GM04503 (cell line): ENCODE data around the gene DNAJB8.

ENCODE experiments used
- DNase-seq: peaks from one replicate; pipeline ENCODE4 v3.0.0-alpha.2; 2012; ENCODE audit warnings: low read depth

DNAJB8 gene

DNA sequence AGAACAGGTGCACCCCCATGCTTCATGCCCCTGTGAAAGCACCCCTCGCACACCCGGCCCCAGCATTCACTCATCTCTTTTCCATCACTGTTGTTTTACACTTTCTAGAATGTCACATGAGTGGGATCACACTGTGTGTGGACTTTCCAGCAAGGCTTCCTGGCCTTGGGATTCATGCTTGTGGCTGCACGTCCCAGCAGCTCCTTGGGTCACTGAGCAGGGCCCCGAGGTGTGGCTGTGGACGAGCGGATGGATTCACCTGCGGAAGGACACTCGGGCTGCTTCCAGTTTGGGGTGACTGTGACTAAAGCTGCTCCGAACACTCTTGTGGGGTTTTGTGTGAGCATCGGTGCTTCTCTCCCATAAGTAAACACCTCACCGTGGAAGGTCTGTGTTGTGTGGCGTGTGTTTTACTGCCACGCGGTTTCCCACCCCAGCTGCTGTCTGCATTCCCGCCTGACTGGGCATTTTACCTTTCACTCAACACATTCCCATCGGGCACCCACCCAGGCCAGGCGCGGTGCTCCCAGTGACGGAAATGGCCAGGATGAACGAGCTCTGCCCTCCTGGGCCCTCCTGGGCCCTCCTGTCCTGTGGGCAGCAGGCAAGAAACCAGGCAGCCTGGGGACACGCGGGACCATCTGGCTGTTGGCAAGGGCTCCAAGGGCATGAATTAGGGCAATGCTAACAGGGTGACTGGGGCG lies 41.4 kb downstream of the DNAJB8 start:
- DNase-seq: no peak

- peak; percentile 71 for DNase-seq
Observed at GRCh38 chr3:128424508-128425069, 42.1 kb downstream of the DNAJB8 start.

DNA sequence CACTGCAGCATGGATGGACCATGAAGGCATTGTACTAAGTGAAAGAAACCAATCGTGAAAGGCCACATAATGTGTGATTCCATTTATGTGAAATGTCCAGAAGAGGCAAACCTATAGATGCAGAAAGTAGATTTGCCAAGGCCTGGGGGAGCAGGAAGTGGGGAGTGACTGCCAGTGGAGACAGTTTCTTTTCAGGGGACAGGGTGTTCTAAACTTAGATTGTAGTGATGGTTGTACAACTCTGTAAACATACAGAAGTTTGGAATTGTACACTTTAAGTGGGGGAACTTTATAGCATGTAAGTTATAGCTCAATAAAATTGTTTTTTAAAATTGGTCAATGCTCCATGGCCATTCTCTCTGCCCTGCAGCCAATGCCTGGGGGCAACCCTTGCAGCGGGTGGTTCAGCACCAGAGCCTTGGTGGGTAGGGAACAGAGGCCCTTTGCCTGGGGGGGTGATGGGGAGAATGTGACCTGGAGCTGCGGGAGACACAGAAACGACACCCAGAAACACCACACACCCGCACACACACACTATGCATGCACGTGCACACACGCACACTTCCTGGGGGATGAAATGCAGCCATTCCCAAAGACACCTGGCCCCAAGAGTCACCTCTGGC lies 43.1 kb downstream of the DNAJB8 start:
- DNase-seq: no peak

GRCh38 chr3:128422762-128423524 lies 43.7 kb downstream of the DNAJB8 start:
- no peak for DNase-seq

GRCh38 chr3:128421966-128422365 lies 44.7 kb downstream of the DNAJB8 start:
- no peak for DNase-seq

GRCh38 chr3:128421439-128421836 lies 45.3 kb downstream of the DNAJB8 start:
- no peak for DNase-seq

- no peak for DNase-seq
Observed at GRCh38 chr3:128420720-128421438, 45.8 kb downstream of the DNAJB8 start.

GRCh38 chr3:128420289-128420688 lies 46.4 kb downstream of the DNAJB8 start:
- DNase-seq: no peak

- DNase-seq: no peak
Observed at GRCh38 chr3:128419311-128419710, 47.4 kb downstream of the DNAJB8 start.

GRCh38 chr3:128418900-128419299 lies 47.8 kb downstream of the DNAJB8 start:
- no peak for DNase-seq

- DNase-seq: peak; percentile 29
Observed at GRCh38 chr3:128416578-128417211, 50.0 kb downstream of the DNAJB8 start.

GRCh38 chr3:128415773-128416577 lies 50.7 kb downstream of the DNAJB8 start:
- no peak for DNase-seq

- no peak for DNase-seq
Observed at GRCh38 chr3:128415200-128415772, 51.4 kb downstream of the DNAJB8 start.

DNA sequence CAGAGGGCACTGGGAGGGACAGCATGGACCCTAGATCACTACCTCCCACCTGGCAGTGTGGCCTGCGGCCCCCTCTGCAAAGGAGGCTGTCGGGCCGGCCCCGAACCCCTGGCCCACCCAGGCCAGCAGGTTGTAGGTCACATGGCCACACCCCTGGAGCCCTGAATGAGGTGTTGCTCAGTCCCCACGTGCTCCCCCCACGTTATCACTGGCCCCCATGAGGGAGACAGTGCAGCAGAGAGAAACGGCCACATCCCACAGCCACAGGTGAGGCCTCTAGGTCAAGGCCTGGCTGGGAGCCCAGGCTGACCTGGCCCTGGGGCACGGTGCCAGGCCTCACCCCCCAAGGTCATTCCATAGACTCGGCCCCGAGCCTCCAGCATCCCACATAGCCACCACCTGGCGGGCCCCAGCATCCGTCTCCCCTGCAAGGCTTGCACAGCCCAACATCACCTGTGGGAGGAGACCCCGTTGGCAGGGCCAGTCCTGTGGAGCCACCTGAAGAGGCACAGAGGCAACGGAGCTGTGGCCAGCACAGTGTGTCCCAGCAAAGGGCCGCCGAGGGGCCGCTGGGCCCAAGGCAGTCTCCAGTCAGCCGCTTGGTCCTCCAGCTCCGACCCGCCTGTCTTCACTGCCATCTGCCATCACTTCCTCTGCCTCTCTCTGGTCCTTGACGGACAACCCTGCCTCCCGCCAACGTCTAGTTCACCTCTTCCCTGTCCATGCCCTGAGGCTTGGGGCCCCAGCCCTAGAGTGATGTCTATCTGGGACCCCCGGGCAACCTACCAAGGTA lies 53.1 kb downstream of the DNAJB8 start:
- no peak for DNase-seq

- no peak for DNase-seq
Observed at GRCh38 chr3:128413003-128413370, 53.7 kb downstream of the DNAJB8 start.
